Measurements from ENCODE around the gene FOLR3.
"Not testable (repeated sequence)": the region's sequence is repeated elsewhere in the genome, so short reads cannot be mapped to it uniquely, and the experiment has no call there.

FOLR3 gene

DNA sequence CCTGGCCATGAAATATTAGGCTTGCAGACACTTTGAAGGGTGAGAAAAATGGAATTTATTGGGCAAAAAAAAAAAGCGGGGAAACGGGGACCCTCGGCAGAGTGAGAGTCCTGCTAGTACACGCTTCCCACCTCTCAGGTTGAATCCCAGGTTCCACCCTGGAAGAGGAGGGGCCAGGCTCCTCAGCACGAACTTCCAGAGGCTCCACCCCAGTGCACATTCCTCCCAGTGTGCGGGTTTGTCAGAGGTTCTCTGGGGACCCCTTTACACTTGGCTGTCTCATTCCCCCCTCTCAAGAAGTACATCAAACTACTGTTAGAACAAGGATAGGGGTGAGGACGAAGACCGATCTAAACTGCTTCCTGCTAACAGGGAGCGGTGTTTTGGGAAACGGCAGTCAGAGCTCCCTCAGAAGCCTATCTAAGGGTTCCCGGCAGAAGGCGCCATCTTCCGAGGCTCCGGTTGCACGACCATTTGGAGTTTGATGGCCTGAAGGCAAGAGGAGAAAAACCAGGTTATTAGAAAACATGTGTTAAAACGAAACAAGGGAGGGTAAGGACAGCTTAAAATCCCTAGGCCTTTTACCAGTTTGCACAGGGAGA, 27.5 kb downstream of the FOLR3 start:
- TF ChIP-seq, protein P1, sequence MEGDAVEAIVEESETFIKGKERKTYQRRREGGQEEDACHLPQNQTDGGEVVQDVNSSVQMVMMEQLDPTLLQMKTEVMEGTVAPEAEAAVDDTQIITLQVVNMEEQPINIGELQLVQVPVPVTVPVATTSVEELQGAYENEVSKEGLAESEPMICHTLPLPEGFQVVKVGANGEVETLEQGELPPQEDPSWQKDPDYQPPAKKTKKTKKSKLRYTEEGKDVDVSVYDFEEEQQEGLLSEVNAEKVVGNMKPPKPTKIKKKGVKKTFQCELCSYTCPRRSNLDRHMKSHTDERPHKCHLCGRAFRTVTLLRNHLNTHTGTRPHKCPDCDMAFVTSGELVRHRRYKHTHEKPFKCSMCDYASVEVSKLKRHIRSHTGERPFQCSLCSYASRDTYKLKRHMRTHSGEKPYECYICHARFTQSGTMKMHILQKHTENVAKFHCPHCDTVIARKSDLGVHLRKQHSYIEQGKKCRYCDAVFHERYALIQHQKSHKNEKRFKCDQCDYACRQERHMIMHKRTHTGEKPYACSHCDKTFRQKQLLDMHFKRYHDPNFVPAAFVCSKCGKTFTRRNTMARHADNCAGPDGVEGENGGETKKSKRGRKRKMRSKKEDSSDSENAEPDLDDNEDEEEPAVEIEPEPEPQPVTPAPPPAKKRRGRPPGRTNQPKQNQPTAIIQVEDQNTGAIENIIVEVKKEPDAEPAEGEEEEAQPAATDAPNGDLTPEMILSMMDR (conservative IDR thresholded peaks at IDR 0.05; ENCODE audit: low read depth, low read length) = no peak
- no peak overlapping the region for H3K4me3 ChIP-seq (ENCODE audit: low read length)
- no peak for DNase-seq (ENCODE audit: low read depth)

DNA sequence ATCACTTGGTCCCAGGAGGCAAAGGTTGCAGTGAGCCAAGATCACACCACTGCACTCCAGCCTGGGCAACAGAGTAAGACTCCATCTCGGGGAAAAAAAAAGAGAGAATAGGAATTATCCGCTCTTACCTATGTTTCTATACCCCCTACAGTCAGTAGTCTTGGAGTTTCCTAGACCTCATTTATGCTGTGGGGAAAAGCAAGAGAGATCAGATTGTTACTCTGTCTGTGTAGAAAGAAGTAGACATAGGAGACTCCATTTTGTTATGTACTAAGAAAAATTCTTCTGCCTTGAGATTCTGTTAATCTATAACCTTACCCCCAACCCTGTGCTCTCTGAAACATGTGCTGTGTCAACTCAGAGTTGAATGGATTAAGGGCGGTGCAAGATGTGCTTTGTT, 28.7 kb downstream of the FOLR3 start:
- not testable (repeated sequence) for DNase-seq (ENCODE audit: low read depth); H3K4me3 ChIP-seq (ENCODE audit: low read length)

DNA sequence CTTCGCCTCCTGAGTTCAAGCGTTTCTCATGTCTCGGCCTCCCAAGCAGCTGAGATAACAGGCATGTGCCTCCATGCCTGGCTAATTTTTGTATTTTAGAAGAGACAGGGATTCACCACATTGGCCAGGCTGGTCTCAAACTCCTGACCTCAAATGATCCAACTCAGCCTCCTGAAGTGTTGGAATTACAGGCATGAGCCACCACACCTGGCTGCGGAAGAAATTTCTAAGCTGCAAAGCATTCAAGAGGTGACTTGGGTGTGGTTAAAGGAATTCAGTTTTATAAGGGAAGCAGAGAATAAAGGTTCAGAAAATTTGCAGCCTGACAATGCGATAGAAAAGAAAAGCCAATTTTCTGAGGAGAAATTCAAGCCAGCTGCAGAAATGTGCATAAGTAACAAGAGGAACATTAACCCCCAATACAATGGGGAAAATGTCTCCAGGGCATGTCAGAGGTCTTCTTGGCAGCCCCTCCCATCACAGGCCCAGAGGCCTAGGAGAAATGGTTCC, 33.6 kb downstream of the FOLR3 start:
- DNase-seq (ENCODE audit: low read depth); H3K4me3 ChIP-seq (ENCODE audit: low read length): not testable (repeated sequence)

GRCh38 chr11:72169754-72170153, 34.2 kb downstream of the FOLR3 start:
- H3K4me3 ChIP-seq (ENCODE audit: low read length); DNase-seq (ENCODE audit: low read depth): not testable (repeated sequence)

- not testable (repeated sequence) for DNase-seq (ENCODE audit: low read depth); H3K4me3 ChIP-seq (ENCODE audit: low read length)
These were observed 36.5 kb downstream of the FOLR3 start for GRCh38 chr11:72172043-72172442.

- DNase-seq (ENCODE audit: low read depth) = no peak
- TF ChIP-seq, protein P1 (conservative IDR thresholded peaks at IDR 0.05; ENCODE audit: low read depth, low read length) = no peak
These were observed 37.8 kb downstream of the FOLR3 start for GRCh38 chr11:72173291-72173690.

DNA sequence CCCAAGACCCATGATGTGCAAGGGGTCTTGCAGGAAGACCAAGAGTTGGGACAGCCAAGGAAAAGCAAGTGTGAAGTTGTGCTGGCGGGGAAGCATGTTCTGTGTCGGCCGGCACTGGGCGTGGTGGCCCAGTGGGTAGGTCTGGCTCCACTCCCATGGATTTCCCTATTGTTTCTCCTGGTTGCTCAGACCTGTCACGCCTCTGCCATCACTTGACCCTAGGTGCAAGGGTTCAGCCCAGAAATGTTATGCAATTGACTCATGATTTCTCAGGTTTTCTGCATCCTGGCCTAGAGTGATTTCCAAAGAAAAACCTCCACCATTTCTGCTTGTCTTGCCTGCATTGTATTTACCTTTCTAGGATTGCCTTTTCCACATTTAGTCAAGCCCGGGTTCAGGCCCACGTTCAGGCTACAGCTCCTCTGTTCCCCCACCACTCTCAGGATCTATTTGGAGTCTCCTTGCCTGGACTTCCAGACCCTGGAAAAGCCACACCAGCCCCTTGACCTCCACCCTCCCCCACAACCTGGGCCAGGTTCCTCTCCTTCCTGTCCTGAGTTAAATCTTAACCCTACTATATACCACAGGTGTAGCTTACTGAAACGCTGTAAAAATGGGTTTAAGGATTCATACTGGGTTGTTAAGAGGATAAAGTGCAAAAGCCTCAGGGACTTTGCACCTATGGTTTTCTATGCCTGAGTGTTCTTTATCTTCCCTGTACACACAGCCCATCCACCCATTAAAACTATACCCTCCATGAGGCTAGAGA, 39.0 kb downstream of the FOLR3 start:
- no peak overlapping the region for H3K4me3 ChIP-seq (ENCODE audit: low read length)
- DNase-seq (ENCODE audit: low read depth) = no peak
- TF ChIP-seq, protein P1 (conservative IDR thresholded peaks at IDR 0.05; ENCODE audit: low read depth, low read length) = no peak

More at GRCh38 chr11:72173291-72173690, 37.8 kb downstream of the FOLR3 start:
- H3K4me3 ChIP-seq (ENCODE audit: low read length) = no peak overlapping the region

GRCh38 chr11:72177656-72178055, 42.1 kb downstream of the FOLR3 start:
- DNase-seq (ENCODE audit: low read depth) = no peak
- TF ChIP-seq, protein P1 (conservative IDR thresholded peaks at IDR 0.05; ENCODE audit: low read depth, low read length) = no peak

GRCh38 chr11:72179049-72179803, 43.7 kb downstream of the FOLR3 start:
- TF ChIP-seq, protein P1 (conservative IDR thresholded peaks at IDR 0.05; ENCODE audit: low read depth, low read length) = no peak
- no peak overlapping the region for H3K4me3 ChIP-seq (ENCODE audit: low read length)
- no peak for DNase-seq (ENCODE audit: low read depth)

More at GRCh38 chr11:72177656-72178055, 42.1 kb downstream of the FOLR3 start:
- H3K4me3 ChIP-seq (ENCODE audit: low read length) = no peak overlapping the region

Data from retinal pigment epithelial cell (primary cell).